RWPE1 (cell line): ENCODE measurements around the gene CDC37.
A peak's percentile ranks its signal among the peaks of the same experiment; 100 is the strongest.
"Not testable (repeated sequence)": the region's sequence is repeated elsewhere in the genome, so short reads cannot be mapped to it uniquely, and the experiment has no call there.

Source experiments
- CTCF ChIA-PET: fragments of 350-600 bp; sonication (Branson Sonifier 250); formaldehyde crosslinking; extraction: SDS; loops from one replicate; lab custom pipeline; 2021; lab: Yijun Ruan, JAX
- POLR2A ChIA-PET: fragments of 400-600 bp; formaldehyde crosslinking; extraction: SDS; loops from one replicate; lab custom pipeline; 2020; ENCODE audit warnings: antibody characterized with exemption; ENCODE audit not compliant: low non-redundant PET; lab: Yijun Ruan, JAX
- DNase-seq: peaks from one replicate; pipeline ENCODE4 v3.0.0; 2012; ENCODE audit warnings: low spot score
- H3K27ac ChIP-seq: fragments of 450-650 bp; 2 replicates; pipeline ENCODE4 v1.5.1; 2017
- CTCF ChIP-seq: fragments of 450-650 bp; conservative IDR thresholded peaks from 2 replicates; pipeline ENCODE4 v1.5.1; 2017; ENCODE audit warnings: low read depth, mild to moderate bottlenecking

Gene CDC37

GRCh38 chr19:10390652-10391286, 12.6 kb downstream of the CDC37 start:
- POLR2A ChIA-PET, result interaction anchor here (0.8 kb wide), 1 partner anchor 10 kb away, joined by 4 read pairs; the partner anchor contains the start of gene TYK2
- TF ChIP-seq CTCF, result peak; percentile 89
- H3K27ac ChIP-seq, result peak overlapping the region; percentile 10; the same call in 1 of the 2 replicates
- peak; percentile 72 for DNase-seq
- CTCF ChIA-PET, result interaction anchor here (0.6 to 3.1 kb wide), 16 partner anchors 10 to 143 kb away, joined by 3 to 30 read pairs (median 4); partner anchors contain the start of genes ICAM1, PDE4A and TYK2

- H3K27ac ChIP-seq, result peak overlapping the region; percentile 23; the same call in 1 of the 2 replicates
Measured at GRCh38 chr19:10389863-10390262, 13.5 kb downstream of the CDC37 start.

GRCh38 chr19:10388957-10389356, 14.4 kb downstream of the CDC37 start:
- DNase-seq, result peak; percentile 64
- ChIA-PET POLR2A (interaction anchor here (0.7 to 1.6 kb wide), 2 partner anchors 9 to 120 kb away, joined by 5 to 6 read pairs; partner anchors contain the start of gene TYK2), CTCF (interaction anchor here (0.6 to 2.3 kb wide), 14 partner anchors 8 to 458 kb away, joined by 3 to 36 read pairs (median 4); partner anchors contain the start of genes ICAM1 and TYK2)
- H3K27ac ChIP-seq, result no peak overlapping the region
- TF ChIP-seq CTCF, result peak; percentile 90

More at GRCh38 chr19:10389863-10390262, 13.5 kb downstream of the CDC37 start:
- no peak for DNase-seq
- POLR2A ChIA-PET, result interaction anchor here (1.6 kb wide), 1 partner anchor 120 kb away, joined by 6 read pairs; no protein-coding TSS in a partner anchor
- TF ChIP-seq CTCF, result no peak
- CTCF ChIA-PET, result interaction anchor here (0.5 to 3.1 kb wide), 9 partner anchors 9 to 823 kb away, joined by 3 to 36 read pairs (median 6); partner anchors contain the start of genes ICAM1 and TYK2

- CTCF ChIA-PET, result interaction anchor here (1.0 to 1.1 kb wide), 2 partner anchors 93 to 126 kb away, joined by 3 to 4 read pairs; no protein-coding TSS in a partner anchor
- DNase-seq, result no peak
- no peak overlapping the region for H3K27ac ChIP-seq
- TF ChIP-seq CTCF, result no peak
- POLR2A ChIA-PET, result no interaction called here
Measured at GRCh38 chr19:10384580-10384979, 18.8 kb downstream of the CDC37 start.

- H3K27ac ChIP-seq, DNase-seq: not testable (repeated sequence)
- CTCF ChIA-PET, result interaction anchor here (0.6 kb wide), 1 partner anchor 47 kb away, joined by 6 read pairs; no protein-coding TSS in a partner anchor
- POLR2A ChIA-PET, result interaction anchor here (0.6 kb wide), 1 partner anchor 105 kb away, joined by 4 read pairs; no protein-coding TSS in a partner anchor
Measured at GRCh38 chr19:10383223-10383499, 20.2 kb downstream of the CDC37 start.

- ChIA-PET CTCF (interaction anchor here (0.7 to 1.5 kb wide), 5 partner anchors 9 to 122 kb away, joined by 3 to 6 read pairs (median 3); no protein-coding TSS in a partner anchor), POLR2A (interaction anchor here (0.6 to 0.9 kb wide), 4 partner anchors 8 to 120 kb away, joined by 3 to 5 read pairs (median 4); partner anchors contain the start of gene ICAM5)
- no peak for TF ChIP-seq CTCF
- H3K27ac ChIP-seq, result peak within 1 kb of the TSS; percentile 84
- DNase-seq, result peak; percentile 100
Measured at GRCh38 chr19:10380313-10381102, 22.8 kb downstream of the CDC37 start, which contains the start of gene TYK2. TSS of gene TYK2 (minus strand) at chr19:10380572. CDS start at chr19:10378406, 2,166 bp downstream.
